ENCODE data around the gene TENM4.

TENM4 gene

DNA sequence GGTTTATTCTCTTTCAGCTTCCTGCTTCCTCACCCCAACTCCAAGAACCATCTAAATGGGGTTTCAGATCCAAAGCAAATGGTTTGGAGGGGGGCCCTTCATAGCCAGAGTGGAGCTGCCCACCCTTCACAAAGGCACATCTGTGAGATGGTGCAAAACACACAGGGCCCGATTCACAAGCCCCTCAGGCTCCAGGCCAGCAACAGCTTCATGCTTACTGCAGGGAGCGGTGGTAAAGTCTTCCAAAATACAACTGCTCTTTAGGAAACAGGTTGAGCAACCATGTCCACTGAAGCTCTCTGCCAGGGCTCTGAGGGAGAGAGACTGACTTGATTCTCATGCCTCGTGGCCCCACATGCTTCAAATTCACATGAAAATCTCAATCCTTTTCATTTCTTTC, 653.1 kb downstream of the TENM4 start:
- DNase-seq (ENCODE audit: low read depth) = no peak

DNA sequence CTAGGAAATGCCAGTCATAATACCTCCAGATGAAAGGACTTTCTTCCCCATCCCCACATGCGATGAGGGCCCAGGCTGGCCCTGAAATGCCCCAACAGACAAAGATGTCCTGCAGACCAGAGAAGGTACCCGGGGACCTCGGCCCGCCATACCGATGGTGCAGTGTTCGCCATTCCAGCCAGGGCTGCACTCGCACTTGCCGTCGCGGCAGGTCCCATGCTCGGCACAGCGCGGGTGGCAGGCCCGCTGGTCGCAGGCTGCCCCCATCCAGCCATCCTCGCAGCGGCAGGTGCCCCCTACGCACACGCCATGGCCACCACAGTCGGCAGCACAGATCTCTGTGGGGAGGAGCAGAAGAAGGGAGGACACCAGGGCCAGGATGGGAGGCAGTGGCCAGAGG, 654.1 kb downstream of the TENM4 start:
- no peak for DNase-seq (ENCODE audit: low read depth)

DNA sequence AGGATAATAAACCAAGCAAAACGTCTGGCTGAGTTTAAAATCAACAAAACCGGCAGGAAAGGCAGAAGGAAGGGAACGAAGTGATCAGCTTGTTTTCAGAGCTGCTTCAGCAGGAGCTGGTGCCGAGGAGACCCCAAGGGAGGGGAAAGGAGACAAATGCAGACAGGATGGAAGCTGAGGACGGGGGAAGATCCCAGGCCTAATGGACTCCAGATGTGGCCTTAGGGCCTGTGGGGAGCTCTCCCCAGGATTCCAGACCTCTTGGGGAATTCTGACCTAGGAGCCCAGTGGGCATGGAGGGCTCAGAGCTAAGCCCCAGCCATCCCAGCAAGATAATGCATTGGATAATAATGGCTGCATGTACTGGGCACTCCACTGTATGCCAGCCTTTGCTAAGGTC, 654.7 kb downstream of the TENM4 start:
- no peak for DNase-seq (ENCODE audit: low read depth)

DNA sequence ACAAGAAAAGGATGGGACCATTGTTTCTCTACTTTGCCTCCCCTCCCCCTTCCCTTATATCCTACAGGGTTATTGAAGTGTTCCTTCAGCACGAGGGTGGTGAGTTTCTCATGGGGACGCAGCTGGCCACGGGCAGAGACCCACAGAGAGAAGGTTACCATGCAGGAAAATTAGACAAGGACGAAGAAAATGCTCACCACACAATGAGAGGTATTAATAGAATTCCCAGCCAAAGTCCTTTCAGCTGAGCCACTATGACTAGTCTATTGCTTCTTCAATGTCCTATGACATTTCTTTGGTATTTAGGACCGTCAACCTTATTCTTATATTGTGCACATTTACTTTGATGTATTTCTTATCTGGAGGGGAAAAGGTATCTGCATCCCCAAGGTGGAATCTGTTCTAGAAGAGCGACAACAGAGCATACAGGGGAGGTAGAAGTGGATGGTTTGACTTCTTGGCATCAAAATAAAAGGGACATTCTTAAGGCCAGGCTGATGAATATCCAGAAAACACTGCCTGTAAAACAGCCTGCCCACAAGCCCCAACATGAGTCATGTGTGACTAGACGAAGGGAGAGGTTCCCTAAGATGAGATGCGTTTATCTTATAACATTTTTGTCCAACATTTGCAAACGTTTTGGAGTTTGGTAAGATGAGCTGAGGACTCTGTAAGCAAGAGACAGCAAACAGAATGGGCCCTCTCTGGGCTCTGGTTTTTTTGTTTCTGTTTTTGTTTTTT, 656.3 kb downstream of the TENM4 start:
- DNase-seq (ENCODE audit: low read depth) = no peak

DNA sequence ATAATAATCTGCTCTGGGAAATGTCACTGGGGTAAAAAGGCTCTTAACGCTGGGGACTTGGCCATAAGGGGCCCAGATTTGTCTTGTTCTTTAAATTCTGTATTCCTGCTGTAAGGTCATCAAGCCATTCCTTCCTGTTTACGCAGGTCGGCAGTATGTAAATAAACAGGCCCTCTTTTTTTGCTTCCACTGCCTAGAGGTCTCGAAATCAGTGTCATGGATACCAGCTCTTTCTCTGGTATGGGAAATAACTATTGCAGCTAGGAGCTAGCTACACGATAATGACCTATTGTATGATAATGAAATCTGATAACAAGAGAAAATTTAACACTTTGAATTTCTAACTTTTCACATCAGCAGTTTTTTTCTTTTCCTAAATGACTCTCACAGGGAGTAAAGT, 657.0 kb downstream of the TENM4 start:
- no peak for DNase-seq (ENCODE audit: low read depth)

DNA sequence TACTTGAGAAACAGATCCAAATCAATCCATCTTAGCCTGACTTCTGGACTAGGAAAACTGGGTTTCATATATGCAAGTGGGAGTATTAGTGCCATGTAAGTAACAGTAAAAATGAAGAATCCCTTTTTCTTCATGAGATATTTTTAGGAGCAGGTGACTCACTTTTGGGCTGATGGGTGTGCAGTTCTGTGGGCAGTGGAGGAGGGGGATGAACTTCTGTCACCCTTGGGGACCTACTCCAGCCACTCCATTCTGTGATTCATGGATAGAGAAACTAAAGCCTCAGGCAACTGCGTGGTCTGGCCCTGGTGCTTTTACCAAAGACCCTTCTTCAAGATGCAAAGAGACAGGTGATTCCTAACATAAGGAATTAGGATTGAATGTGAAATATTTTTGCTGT, 657.5 kb downstream of the TENM4 start:
- no peak for DNase-seq (ENCODE audit: low read depth)

DNA sequence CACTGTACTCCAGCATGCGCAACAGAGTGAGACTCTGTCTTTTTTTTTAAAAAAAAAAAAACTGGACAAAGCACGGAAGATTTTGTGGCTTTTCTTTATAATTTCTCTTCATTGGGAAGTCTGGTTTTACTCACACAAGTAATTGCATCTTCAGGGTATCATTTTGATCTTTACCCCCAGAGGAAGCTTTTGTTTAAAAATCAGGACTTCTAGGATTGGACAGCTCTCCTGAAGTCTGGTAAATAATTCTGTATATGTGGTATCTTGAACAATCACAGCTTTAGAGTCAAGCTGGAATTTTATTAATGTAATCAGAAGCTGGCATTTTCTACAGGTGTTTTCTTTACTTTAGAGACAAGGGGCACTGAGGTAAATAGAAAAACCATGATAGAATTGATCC, 658.1 kb downstream of the TENM4 start:
- DNase-seq (ENCODE audit: low read depth) = no peak

DNA sequence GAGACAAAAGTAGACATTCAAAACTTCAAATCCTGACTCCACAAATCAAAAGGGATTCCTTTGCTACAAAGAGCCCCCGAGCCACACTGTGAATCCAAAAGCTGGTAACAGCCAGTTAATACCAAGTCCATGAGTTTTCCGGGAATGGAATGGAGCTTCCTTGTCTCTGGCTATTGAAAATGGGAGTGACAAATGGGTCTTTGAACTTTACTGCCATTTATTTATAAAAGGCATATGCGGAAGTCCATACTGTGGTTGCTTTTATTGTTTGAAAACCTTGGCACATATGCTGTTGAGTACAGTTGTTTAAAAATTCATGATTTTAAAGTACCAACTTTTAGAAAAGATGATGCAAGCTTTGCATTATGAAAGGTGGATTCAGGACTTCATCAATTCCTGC, 659.9 kb downstream of the TENM4 start:
- DNase-seq (ENCODE audit: low read depth) = no peak

DNA sequence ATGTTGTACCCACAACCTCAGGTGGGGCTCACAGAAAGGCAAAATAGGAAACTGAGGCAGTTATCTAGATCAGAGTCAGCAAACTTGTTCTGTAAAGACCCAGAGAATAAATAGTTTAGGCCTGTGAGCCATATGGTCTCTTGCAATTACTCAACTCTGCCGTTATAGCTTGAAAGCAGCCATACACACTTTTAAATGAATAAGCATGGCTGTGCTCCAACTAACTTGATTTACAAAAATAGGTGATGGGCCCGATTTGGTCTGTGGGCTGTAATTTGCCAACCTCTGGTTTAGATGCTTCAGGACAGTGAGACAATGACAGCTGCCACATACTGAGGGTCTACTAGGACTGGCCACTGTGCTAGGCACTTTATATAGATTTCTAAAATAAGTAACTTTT, 667.3 kb downstream of the TENM4 start:
- no peak for DNase-seq (ENCODE audit: low read depth)

DNA sequence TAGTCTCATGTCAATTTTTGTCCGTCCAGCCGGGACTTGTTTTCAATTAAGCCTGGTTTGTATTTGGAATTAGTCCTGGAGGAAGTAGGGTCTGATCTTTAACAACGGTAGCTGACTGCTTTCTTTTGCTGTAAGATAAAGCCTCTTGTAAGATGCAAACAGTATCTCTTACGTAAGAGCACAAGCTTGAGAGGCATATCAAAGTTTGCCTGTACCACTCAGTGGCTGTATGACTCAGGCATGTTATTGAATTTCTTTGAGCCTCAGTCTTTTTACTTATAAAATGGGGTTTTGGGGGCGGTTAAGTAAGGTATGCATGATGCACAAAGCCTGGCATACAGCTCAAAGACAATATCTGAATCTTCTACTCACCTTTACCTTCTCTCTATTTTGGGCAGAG, 667.8 kb downstream of the TENM4 start:
- DNase-seq (ENCODE audit: low read depth) = no peak

DNA sequence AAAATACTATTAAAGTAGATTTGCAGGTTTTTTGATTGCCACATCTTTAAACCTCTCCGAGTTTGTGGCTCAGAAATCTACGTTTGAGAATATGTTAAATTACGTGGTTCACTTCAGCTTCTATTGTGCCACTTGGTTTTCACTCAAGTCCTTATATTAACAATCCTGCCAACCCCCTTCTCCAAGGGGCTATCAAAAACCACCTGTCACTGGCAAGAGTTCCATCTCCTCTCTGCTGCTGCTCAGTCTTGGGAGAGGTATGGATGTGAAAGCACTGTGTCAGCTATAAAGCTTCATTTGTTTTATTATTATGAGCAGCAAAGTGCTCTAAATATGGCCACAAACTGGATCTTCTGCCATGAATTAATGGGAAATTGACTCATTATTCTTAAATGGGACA, 668.6 kb downstream of the TENM4 start:
- DNase-seq (ENCODE audit: low read depth) = no peak

DNA sequence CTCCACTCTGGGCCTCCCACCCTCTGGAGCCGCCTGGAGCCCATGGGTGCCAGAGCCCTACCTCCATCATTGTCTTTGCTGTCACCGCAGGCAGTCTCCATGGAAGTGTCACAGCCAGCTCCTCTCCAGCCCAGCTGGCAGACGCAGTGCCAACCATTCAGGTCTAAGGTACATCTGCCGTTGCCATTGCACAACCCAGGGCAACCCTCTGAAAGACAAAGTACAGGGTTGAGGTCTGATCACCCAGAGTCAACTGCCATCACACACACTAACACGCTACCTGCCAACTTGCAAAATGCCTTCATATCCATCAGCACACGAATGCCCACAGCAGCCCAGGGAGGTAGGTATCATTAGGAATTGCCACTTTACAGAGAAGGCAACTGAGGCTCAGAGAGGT, 669.9 kb downstream of the TENM4 start:
- DNase-seq (ENCODE audit: low read depth) = no peak

DNA sequence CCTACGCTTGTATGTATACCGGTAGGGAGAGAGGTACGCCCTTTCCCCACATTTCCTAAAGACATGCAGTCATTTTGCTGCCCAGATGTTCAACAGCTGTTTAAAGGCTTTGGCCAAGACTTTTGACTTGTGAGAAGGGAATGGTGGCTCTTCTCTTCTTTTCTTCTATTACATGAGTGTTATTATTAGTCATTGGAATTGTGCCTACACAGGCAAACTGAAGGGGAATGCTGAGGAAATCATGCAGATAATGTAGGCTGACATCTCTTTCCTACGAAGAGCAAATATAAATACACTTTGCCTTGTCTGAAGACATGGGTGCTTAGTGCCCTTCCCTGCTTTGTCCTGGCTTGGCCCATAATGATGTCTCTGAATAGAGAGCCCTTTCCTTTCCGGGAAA, 671.9 kb downstream of the TENM4 start:
- DNase-seq (ENCODE audit: low read depth) = no peak

DNA sequence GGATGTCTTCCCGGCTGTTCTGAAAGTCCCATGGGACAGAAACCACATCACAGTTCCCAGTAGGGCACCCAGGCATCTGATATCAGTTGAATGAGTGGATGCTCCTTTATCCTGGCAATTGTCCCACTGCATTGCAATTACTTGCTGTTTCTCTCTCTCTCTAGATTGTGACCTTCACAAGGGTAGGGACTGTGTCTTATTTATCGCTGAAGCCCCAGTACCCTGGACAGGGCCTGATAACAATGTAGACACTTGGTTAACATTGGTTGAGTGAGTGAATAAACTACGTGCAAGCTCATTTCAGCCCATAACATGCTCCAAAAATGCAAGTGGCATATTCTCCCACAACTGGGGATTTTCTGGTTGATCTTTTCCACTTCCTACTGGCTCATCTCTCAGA, 672.5 kb downstream of the TENM4 start:
- DNase-seq (ENCODE audit: low read depth) = no peak

DNA sequence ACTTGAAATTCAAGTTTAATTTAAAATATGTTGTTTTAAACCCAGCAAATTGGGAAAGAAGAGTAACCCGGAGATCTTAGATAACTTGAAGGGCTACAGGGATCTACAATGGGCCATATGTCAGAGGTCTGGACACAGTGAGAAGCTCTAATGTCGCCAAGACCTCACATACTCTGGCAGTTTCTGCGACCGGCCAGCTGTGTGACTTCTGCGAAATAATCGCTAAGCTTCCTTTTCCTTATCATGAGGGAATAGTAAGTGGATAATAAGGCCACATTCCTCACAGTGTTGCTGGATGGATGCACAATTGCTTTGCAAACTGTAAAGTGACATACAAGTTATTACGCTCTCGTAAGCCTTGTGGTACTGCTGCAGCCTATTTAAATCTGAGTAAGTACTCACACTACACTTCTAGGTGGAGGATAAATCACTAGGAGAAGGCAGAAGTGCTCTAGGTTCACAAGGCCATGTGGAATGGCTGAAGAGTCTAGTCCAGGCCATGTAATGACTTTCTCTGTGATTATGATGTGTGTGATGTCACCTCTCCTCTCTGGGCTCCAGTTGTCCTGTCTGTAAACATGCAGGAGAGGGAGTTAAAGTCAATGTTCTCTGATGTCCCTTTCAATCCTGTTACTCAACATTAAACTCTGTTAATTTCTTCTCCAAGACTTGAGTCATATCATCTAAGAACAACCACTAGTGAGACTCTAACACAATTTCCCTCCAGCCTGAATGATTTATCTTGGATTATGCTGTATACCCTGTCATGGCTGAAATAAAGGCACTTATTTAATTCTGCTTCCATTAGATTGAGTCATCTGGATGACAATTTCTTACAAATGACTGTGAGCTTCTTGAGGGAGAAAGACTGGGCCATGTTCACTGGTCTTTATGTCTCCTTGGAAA, 673.5 kb downstream of the TENM4 start:
- no peak for DNase-seq (ENCODE audit: low read depth)

DNA sequence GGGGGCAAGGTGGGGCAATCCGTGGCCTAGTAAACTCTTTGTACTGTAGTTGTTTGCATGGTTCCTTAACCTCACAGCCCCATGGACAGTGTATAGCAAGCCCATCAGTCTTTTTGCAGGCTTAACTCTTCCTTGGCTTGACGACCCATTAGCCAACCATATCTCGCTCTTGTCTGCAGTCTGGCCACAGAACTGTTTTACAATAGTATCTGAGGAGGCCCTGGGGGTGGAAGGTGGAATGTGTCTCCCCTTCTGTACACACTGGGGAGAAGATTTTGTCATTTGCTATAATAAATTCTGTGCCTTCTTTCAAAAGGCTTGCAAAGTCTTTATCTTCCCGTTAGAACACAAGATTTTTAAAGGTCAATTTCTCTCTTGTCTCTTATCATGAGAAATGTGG, 675.9 kb downstream of the TENM4 start:
- DNase-seq (ENCODE audit: low read depth) = no peak

DNA sequence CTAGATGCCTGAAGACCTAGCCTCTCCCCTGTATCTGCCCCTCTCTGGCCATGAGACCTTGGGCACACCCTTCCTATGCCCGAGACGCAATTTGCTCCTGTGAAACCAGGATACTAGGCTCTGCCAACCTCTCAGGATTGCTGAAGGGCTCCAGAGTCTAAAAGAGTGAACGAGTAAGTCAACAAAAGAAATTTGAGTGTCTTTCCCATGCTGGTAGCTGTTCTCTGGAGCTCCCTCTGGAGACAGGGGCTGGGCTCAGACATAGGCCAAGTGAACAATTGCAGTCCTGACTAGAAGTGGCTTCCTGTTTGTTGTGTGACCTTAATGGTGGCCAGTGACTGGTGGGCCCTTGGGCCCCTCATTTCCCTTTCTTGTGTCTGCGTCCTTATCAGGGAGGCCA, 677.2 kb downstream of the TENM4 start:
- DNase-seq (ENCODE audit: low read depth) = no peak

DNA sequence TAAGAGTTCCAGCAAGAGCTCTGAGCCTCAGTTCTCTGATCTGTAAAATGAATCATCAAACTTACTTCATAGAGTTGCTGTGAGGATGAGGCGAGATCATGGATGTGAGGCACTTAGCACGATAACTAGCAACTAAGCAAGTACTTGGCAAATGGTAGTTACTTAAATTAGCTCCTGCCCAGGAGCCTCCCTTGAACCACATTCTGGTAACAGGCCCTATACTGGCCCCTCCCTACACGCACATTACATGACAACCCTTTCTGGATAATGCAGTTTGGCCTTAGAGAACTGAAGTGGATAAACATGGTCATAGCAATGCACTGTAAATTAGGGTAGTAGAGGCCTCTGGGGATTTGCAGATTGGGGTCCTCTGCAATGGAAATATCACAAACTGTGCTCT, 678.7 kb downstream of the TENM4 start:
- no peak for DNase-seq (ENCODE audit: low read depth)

DNA sequence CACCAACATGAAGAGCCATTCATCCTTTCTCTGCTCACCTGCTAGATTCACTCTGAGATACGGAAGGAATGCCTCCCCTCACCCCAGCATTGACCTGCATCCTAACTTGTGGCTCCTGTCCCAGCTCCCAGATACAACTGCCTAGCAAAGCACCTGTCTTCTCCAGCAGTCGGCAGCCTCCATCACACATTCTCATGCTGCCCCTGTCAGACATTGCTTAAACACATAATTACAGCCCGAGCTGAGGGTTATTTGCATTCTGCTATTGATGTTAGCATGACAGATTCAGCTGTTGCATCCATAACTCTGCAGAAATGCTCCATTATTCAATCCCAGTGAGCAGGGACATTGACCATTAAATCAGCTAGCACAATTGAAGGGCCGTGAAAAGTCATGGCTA, 681.8 kb downstream of the TENM4 start:
- no peak for DNase-seq (ENCODE audit: low read depth)

DNA sequence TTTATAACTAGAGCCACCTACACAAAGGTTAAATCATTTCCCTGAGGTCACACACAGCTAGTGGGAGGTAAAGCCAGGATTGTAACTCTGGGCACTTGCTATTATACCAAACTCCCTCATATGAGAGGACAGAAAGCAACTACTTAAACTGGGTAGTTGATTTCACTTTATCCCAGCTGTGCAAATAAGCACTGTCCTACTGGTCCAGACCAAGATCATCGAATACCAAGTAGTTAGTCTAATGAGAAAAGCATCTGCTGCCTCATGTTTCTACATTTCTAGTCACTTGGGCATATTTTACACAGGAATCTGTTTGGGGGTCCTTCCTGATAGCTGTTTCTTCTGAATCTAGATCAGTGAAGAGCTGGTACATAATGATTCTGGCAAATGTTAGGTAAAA, 687.5 kb downstream of the TENM4 start:
- no peak for DNase-seq (ENCODE audit: low read depth)

DNA sequence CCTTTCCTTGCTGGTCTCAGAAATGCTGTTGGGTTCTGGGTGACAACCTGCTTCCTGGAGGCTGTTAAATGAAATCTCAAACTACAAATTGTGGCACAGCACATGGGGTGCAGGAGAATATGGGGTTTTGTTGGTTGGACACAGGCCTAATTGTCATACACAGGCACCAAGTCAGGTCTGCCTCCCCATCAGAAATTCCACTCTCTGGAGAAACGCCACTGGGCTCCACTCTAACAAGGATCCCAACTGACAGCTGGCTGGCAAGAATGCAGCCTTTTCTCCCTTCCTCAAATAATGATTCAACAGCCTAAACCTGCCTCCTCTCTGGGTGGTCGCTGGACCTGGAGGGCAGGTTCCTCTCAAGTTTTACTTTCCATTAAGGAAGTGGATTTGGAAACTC, 688.3 kb downstream of the TENM4 start:
- no peak for DNase-seq (ENCODE audit: low read depth)

DNA sequence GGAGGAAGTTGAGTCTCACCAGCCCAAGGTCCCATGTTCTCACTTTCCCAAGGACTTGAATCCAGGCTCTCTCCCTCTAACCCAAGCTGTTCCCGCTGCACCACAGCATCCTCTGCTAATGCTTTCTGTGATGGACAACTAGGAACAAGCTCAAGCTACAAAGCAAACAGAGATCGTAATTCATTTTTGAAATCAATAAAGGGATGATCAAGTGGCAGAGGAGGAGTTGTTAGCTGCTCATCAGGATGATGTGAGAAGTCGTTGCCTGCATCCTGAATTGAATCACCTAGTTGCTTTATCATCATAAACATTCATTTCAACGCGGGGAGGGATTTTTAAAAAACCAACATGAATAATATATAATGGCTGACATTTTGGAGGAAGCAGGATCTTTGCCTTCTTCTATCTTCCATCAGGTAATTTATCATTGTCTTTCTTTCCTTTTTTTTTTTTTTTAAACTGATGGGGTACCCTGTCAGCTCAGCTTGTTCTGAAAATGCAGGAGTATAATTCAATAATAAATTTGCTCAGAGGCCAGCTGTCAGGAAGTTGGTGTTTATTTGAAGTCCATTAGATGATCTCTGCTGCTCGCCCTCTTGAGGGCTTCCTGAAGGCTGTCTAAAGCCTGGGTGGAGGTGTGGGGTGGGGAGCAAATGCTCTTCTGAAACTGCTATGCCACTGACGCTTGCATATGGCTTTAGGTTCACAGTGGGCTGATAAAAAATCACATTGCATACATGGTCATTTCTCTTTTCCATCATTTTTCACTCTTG, 691.7 kb downstream of the TENM4 start:
- no peak for DNase-seq (ENCODE audit: low read depth)

DNA sequence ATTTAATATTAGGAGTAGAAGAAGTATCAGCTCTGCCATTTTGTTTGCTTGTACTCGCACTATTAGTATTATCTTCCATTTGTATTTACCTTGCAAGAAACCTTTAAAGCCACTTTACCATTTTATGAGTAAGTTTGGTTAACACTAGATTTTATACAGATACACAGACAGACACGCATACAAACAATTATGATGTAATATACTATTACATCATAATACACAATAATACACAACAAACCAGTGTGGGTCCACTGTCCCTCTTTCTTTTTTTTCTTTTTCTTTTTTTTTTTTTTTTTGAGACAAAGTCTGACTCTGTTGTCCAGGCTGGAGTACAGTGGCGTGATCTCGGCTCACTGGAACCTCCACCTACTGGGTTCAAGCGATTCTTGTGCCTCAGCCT, 695.9 kb downstream of the TENM4 start:
- DNase-seq (ENCODE audit: low read depth) = no peak
